GM21786 (cell line): ENCODE data around the gene TTC38.

Source experiments
- ATAC-seq: cut with Tn5 transposase; IDR thresholded peaks from one replicate; pipeline ENCODE4 v1.9.1; 2021; ENCODE audit not compliant: unreplicated experiment

TTC38 gene

GRCh38 chr22:46267431-46268279, at the start of gene TTC38:
TSS of gene TTC38 (plus strand) at chr22:46268008. CDS start at chr22:46268040, 32 bp downstream.
- ATAC-seq, result peak; percentile 61

GRCh38 chr22:46219636-46220035, 48.2 kb upstream of the TTC38 start:
- no peak for ATAC-seq

GRCh38 chr22:46220921-46221320, 46.9 kb upstream of the TTC38 start:
- ATAC-seq, result no peak

- no peak for ATAC-seq
Observed at GRCh38 chr22:46224044-46224897, 43.5 kb upstream of the TTC38 start.

GRCh38 chr22:46224898-46225290, 42.9 kb upstream of the TTC38 start:
- no peak for ATAC-seq

- ATAC-seq, result no peak
Observed at GRCh38 chr22:46225631-46226030, 42.2 kb upstream of the TTC38 start.

- no peak for ATAC-seq
Observed at GRCh38 chr22:46226577-46226976, 41.2 kb upstream of the TTC38 start.

GRCh38 chr22:46229701-46230100, 38.1 kb upstream of the TTC38 start:
- no peak for ATAC-seq

GRCh38 chr22:46230262-46230901, 37.4 kb upstream of the TTC38 start:
- no peak for ATAC-seq

- ATAC-seq, result no peak
Observed at GRCh38 chr22:46233231-46233630, 34.6 kb upstream of the TTC38 start.

- no peak for ATAC-seq
Observed at GRCh38 chr22:46234969-46235368, 32.8 kb upstream of the TTC38 start.

- no peak for ATAC-seq
Observed at GRCh38 chr22:46237453-46238124, 30.2 kb upstream of the TTC38 start.

GRCh38 chr22:46238541-46238940, 29.3 kb upstream of the TTC38 start:
- ATAC-seq, result no peak

- ATAC-seq, result no peak
Observed at GRCh38 chr22:46239261-46240048, 28.4 kb upstream of the TTC38 start.

GRCh38 chr22:46240073-46240472, 27.7 kb upstream of the TTC38 start:
- ATAC-seq, result no peak

GRCh38 chr22:46240506-46240905, 27.3 kb upstream of the TTC38 start:
- ATAC-seq, result no peak

GRCh38 chr22:46240907-46241306, 26.9 kb upstream of the TTC38 start:
- ATAC-seq, result no peak

- ATAC-seq, result no peak
Observed at GRCh38 chr22:46241396-46242007, 26.3 kb upstream of the TTC38 start.

- ATAC-seq, result no peak
Observed at GRCh38 chr22:46242076-46242475, 25.7 kb upstream of the TTC38 start.

GRCh38 chr22:46244771-46245170, 23.0 kb upstream of the TTC38 start:
- no peak for ATAC-seq
